Tibial nerve (tissue), 4 donors: ENCODE measurements around the gene CNOT1.

Experiments used
- EP300 ChIP-seq, 2 donors: sonication (generic); formaldehyde crosslinking; IDR thresholded peaks; one replicate each; pipeline ENCODE4 v1.6.1; 2017; ENCODE audit warnings: antibody characterized with exemption in 2 of 2, mild to moderate bottlenecking in 1 of 2
- POLR2A ChIP-seq, 2 donors: fragments of 450-650 bp; IDR thresholded peaks; one replicate each; pipeline ENCODE4 v1.6.1; 2017; ENCODE audit warnings: antibody characterized with exemption in 2 of 2, mild to moderate bottlenecking in 2 of 2, moderate library complexity in 2 of 2
- TF ChIP-seq, protein P1 (sequence below), 5 experiments: fragments of 200-600 bp in 3 of 5; fragments of 450-650 bp in 2 of 5; sonication (generic) in 3 of 5; IDR thresholded peaks; one replicate each; pipeline ENCODE4 v1.5.1; 2016 to 2019; ENCODE audit warnings: antibody characterized with exemption in 5 of 5, mild to moderate bottlenecking in 3 of 5, moderate library complexity in 2 of 5

DNA sequence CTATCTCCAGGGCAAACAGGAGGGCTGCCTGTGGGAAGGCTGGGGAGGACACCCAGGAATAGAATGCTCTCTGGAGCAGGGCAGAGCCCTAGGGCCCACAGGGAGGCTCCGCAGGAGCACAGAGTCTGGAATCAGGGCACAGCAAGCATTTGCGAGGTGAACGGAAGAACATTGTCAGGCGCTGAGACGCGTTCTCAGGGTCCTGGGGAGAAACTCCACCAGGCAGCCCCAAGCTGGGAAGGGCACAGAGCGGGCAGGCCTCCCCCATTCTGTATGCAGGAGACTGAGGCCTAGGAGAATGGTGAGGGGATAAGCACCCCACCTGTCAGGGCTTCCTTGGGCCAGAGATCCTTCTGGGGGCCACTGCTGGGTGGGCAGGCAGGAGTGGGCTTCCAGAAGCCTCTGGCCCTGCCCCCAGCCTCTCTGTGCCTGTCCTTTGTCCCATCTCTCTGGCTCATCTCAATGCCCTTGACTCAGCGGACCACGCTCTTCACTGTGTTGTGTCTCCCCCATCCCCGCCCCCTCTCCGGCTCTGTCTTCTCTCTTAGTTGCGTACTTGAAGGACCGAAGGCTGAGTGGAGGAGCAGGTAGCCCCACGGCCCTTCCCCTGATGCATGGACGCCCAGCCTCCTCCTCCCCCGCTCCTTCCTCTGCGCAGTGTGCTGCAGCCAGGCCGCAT, 119.4 kb downstream of the CNOT1 start:
- TF ChIP-seq EP300 (IDR thresholded peaks at IDR 0.05) (no peak), POLR2A (IDR thresholded peaks at IDR 0.05) (no peak)
- TF ChIP-seq, protein P1, sequence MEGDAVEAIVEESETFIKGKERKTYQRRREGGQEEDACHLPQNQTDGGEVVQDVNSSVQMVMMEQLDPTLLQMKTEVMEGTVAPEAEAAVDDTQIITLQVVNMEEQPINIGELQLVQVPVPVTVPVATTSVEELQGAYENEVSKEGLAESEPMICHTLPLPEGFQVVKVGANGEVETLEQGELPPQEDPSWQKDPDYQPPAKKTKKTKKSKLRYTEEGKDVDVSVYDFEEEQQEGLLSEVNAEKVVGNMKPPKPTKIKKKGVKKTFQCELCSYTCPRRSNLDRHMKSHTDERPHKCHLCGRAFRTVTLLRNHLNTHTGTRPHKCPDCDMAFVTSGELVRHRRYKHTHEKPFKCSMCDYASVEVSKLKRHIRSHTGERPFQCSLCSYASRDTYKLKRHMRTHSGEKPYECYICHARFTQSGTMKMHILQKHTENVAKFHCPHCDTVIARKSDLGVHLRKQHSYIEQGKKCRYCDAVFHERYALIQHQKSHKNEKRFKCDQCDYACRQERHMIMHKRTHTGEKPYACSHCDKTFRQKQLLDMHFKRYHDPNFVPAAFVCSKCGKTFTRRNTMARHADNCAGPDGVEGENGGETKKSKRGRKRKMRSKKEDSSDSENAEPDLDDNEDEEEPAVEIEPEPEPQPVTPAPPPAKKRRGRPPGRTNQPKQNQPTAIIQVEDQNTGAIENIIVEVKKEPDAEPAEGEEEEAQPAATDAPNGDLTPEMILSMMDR (IDR thresholded peaks at IDR 0.05), result no peak
